Neural crest cell (in vitro differentiated cells): ENCODE measurements around the gene MRPS12. TPM values are rescaled to one million over a fixed set of nuclear protein-coding genes. Genes with fewer than 3 reads are reported as not detected.

Experiments
- DNase-seq: peaks from one replicate; pipeline ENCODE4 v3.0.0; 2021; ENCODE audit warnings: low read depth, mixed read lengths, low spot score
- H3K27ac Mint-ChIP-seq: one replicate; pipeline ENCODE4 v1.8.0; 2021; ENCODE audit warnings: mild to moderate bottlenecking, mixed read lengths; ENCODE audit not compliant: unreplicated experiment
- H3K27me3 Mint-ChIP-seq: 2 replicates; pipeline ENCODE4 v1.8.0; 2021; ENCODE audit warnings: low read depth, mild to moderate bottlenecking, mixed read lengths
- H3K36me3 Mint-ChIP-seq: 2 replicates; pipeline ENCODE4 v1.8.0; 2021; ENCODE audit warnings: low read depth, mild to moderate bottlenecking, mixed read lengths
- H3K4me1 Mint-ChIP-seq: 2 replicates; pipeline ENCODE4 v1.8.0; 2021; ENCODE audit warnings: mixed read lengths
- H3K4me3 Mint-ChIP-seq: one replicate; pipeline ENCODE4 v1.8.0; 2021; ENCODE audit warnings: mild to moderate bottlenecking, mixed read lengths
- H3K9me3 Mint-ChIP-seq: 2 replicates; pipeline ENCODE4 v1.8.0; 2021; ENCODE audit warnings: mixed read lengths
- total RNA-seq: library from RNA; stranded (reverse); gene quantifications from 2 replicates; pipeline ENCODE4 v1.2.1, GENCODE V29; 2021
- TF ChIP-seq, protein P1 (sequence below): fragments of 200-600 bp; sonication (generic); conservative IDR thresholded peaks from 2 replicates; pipeline ENCODE4 v1.5.0; 2021; ENCODE audit warnings: antibody characterized with exemption, mild to moderate bottlenecking

MRPS12 gene
- total RNA-seq, 1 donor from 2014 or later = 34.4 TPM

DNA sequence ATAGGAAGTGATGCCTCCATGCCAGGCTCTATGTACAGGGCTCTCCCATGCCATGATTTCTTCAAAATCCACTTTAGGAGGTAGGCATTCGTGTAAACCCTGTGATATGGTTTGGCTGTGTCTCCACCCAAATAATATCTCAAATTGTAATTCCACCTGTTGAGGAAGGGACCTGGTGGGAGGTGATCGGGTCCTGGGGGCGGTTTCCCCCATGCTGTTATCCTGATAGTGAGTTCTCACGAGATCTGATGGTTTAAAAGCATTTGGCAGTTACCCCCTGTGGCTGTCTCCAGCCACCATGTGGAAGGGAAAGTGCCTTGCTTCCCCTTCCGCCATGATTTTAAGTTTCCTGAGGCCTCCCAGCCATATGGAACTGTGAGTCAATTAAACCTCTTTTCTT, 8.3 kb upstream of the MRPS12 start:
- Mint-ChIP-seq H3K36me3 (peaks cover 13% of the 10 kb centered on the region), H3K27ac (no peak overlapping the region), H3K4me3 (no peak overlapping the region), H3K4me1 (no peaks in the 10 kb centered on the region), H3K9me3 (no peaks in the 10 kb centered on the region), H3K27me3 (no peaks in the 10 kb centered on the region)
- DNase-seq = no peak
- TF ChIP-seq, protein P1, sequence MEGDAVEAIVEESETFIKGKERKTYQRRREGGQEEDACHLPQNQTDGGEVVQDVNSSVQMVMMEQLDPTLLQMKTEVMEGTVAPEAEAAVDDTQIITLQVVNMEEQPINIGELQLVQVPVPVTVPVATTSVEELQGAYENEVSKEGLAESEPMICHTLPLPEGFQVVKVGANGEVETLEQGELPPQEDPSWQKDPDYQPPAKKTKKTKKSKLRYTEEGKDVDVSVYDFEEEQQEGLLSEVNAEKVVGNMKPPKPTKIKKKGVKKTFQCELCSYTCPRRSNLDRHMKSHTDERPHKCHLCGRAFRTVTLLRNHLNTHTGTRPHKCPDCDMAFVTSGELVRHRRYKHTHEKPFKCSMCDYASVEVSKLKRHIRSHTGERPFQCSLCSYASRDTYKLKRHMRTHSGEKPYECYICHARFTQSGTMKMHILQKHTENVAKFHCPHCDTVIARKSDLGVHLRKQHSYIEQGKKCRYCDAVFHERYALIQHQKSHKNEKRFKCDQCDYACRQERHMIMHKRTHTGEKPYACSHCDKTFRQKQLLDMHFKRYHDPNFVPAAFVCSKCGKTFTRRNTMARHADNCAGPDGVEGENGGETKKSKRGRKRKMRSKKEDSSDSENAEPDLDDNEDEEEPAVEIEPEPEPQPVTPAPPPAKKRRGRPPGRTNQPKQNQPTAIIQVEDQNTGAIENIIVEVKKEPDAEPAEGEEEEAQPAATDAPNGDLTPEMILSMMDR = no peak

DNA sequence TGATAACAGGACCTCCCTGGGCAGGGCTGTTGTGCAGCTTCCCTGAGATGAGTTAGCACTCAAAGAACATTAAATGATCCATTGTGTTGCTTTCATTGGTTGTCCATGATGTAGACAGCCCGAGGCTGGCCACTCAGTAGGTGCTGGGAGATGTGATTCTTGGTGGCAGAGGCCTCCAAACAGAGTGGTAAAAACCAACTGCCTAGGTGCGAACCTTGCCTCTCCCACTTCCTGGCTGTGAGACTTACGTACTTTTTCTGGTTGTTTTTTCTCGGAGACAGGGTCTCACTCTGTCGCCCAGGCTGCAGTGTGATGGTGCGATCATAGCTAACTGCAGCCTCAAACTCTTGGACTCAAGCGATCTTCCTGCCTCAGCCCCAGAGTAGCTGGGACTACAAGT, 6.4 kb upstream of the MRPS12 start:
- peaks cover 5% of the 10 kb centered on the region for H3K4me1 Mint-ChIP-seq
- H3K27me3 Mint-ChIP-seq = no peaks in the 10 kb centered on the region
- no peaks in the 10 kb centered on the region for H3K9me3 Mint-ChIP-seq
- no peak for DNase-seq
- H3K36me3 Mint-ChIP-seq = peaks cover 13% of the 10 kb centered on the region
- TF ChIP-seq, protein P1 = no peak
- no peak overlapping the region for H3K27ac Mint-ChIP-seq
- no peak overlapping the region for H3K4me3 Mint-ChIP-seq

DNA sequence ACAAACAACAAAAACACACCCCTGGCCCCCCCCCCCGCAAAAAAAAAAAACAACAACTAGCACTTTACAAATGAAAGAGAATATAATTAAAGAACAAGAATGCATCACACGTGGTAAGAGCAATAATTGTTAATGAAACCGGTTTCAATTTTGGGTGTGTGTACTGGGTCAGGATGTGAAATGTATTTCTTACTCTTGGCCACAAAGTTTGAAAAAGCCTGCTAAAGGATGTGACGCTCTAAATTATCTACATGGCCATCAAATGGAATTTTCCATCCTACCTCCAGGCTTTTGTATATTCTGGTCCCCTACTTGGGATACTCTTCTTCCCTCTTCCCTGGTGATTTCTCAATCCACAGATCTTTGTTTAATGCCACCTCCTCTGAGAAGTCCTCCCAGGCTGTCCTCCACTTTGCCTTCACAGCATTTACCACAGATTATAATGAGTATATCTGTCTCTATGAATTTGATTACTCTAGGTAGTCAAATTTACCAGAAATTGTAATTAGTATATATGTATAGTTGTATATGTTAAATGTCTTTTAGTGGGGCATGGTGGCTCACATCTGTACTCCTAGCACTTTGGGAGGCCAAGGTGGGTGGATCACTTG, 2.2 kb upstream of the MRPS12 start:
- H3K27ac Mint-ChIP-seq = no peak overlapping the region
- no peaks in the 10 kb centered on the region for H3K27me3 Mint-ChIP-seq
- H3K4me3 Mint-ChIP-seq = peak overlapping the region; percentile 100
- no peaks in the 10 kb centered on the region for H3K9me3 Mint-ChIP-seq
- peaks cover 28% of the 10 kb centered on the region for H3K4me1 Mint-ChIP-seq
- TF ChIP-seq, protein P1 = no peak
- DNase-seq = no peak
- H3K36me3 Mint-ChIP-seq = peaks cover 5% of the 10 kb centered on the region

DNA sequence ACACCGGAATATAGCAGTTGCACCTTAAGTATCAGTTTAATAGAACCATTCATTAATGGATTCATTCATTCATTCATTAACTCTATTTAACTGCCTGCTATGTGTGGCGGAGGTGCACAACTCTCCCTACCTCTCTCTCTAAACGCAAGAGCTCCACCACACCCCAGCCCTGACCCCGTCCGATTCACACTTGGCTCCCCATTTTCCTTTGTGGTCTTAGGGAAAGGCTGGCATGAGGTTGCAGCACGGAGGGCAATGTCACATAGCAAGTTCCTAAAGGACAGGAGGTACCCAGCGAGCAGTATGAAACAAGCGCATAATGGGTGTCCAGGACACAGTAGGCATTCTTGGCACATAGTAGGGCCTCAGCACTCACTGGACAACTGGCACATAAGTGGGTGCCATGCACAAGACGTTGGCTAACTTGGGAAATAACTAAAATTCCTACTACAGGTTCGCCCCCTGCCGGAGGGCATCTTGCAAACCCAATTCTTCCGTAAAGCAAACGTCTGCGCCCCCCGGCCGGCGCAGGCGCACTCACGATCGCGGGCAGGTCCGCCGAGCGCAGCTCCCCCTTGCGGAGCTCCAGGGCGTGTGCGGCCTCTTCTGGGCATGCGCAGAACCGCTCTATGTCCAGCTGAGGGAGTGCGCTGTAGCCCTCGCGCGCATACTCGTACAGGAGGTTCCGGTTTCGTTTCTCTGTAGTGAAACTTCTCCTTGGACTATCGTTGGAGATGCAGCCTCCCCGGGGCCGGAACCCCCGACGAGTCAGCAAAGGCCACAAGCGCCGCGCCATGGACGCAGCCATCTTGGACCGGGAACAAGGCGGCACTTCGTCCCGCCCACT, 592 bp upstream of the MRPS12 start, which contains the start of gene SARS2:
SARS2 (minus strand) TSS at position 835 of the 847 bp plus-strand sequence; CDS start at position 808, 27 bp downstream.
- DNase-seq = peak; percentile 96
- Mint-ChIP-seq H3K4me3 (peak within 1 kb of the TSS; percentile 100), H3K4me1 (peaks cover 28% of the 10 kb centered on the region), H3K27ac (peak within 1 kb of the TSS; percentile 99), H3K27me3 (no peaks in the 10 kb centered on the region), H3K36me3 (peaks cover 10% of the 10 kb centered on the region), H3K9me3 (no peaks in the 10 kb centered on the region)
- TF ChIP-seq, protein P1 = peak; percentile 100

DNA sequence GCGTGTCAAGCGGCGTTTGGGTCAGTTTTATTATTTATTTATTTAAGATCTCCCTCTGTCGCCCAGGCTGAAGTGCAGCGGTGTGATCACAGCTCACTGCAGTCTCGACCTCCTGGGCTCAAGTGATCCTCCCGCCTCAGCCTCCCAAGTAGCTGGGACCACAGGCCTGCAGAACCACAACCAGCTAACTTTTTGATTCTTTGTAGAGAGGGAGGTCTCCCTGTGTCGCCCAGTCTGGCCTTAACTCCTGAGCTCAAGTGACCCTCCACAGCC, 713 bp downstream of the MRPS12 start:
- Mint-ChIP-seq H3K4me1 (peaks cover 28% of the 10 kb centered on the region), H3K27me3 (no peaks in the 10 kb centered on the region), H3K27ac (no peak overlapping the region), H3K9me3 (peaks cover 5% of the 10 kb centered on the region), H3K36me3 (peaks cover 21% of the 10 kb centered on the region), H3K4me3 (peak overlapping the region; percentile 100)
- DNase-seq = no peak
- TF ChIP-seq, protein P1 = no peak
